Mammary epithelial cell (primary cell): ENCODE data around the gene CELF2.

ENCODE experiments used
- EZH2 ChIP-seq: IDR thresholded peaks from 2 replicates; pipeline ENCODE4 v1.6.1; 2012; ENCODE audit warnings: low read length, inconsistent platforms, borderline replicate concordance
- TF ChIP-seq, protein P1 (sequence below), 2 donors: IDR thresholded peaks in 1 of 2; conservative IDR thresholded peaks in 1 of 2; 2 replicates each; pipeline ENCODE4 v1.5.1; 2011 to 2012; ENCODE audit warnings: inconsistent platforms in 2 of 2, low read length in 2 of 2, mild to moderate bottlenecking in 2 of 2, control low read depth in 1 of 2, low read depth in 1 of 2; ENCODE audit not compliant: insufficient read depth in 1 of 2; ENCODE audit errors: extremely low read depth in 1 of 2

DNA sequence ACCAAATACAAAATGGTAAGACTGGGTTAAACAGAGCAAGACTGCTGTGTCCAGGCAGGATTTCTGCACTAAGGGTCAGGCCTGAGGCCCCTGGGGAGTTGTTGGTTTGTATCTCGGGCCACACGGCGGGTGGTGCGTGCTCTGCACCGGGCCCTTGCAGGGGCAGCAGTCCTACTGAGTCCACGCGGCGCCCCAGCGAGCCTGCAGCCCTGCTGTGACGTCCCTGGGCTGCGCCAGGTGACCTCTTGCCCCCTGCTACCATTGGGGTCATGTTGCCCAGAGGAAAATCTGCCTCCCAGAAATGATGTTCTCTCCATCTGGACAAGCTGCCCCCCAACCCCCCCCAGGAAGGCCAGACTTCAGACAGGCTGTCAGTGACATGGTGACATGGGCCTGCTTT, 281.5 kb downstream of the CELF2 start:
- TF ChIP-seq, protein P1, sequence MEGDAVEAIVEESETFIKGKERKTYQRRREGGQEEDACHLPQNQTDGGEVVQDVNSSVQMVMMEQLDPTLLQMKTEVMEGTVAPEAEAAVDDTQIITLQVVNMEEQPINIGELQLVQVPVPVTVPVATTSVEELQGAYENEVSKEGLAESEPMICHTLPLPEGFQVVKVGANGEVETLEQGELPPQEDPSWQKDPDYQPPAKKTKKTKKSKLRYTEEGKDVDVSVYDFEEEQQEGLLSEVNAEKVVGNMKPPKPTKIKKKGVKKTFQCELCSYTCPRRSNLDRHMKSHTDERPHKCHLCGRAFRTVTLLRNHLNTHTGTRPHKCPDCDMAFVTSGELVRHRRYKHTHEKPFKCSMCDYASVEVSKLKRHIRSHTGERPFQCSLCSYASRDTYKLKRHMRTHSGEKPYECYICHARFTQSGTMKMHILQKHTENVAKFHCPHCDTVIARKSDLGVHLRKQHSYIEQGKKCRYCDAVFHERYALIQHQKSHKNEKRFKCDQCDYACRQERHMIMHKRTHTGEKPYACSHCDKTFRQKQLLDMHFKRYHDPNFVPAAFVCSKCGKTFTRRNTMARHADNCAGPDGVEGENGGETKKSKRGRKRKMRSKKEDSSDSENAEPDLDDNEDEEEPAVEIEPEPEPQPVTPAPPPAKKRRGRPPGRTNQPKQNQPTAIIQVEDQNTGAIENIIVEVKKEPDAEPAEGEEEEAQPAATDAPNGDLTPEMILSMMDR (conservative IDR thresholded peaks at IDR 0.05 in 1 of 2, IDR thresholded peaks at IDR 0.05 in 1 of 2; ENCODE audit: extremely low read depth in 1 of 2, insufficient read depth in 1 of 2, low read depth in 1 of 2, low read length in 2 of 2), result no peak
- no peak for TF ChIP-seq EZH2
